Measurements from ENCODE around the gene AP3S2.

Gene AP3S2

GRCh38 chr15:89806559-89807550 lies 86.9 kb downstream of the AP3S2 start:
- DNase-seq (ENCODE audit: low read depth), result no peak
- no peak overlapping the region for H3K4me3 ChIP-seq (replicated peaks; ENCODE audit: low read depth, low read length)
- no peak for TF ChIP-seq CTCF (IDR thresholded peaks at IDR 0.05; ENCODE audit: low read length, missing control alignments)

DNA sequence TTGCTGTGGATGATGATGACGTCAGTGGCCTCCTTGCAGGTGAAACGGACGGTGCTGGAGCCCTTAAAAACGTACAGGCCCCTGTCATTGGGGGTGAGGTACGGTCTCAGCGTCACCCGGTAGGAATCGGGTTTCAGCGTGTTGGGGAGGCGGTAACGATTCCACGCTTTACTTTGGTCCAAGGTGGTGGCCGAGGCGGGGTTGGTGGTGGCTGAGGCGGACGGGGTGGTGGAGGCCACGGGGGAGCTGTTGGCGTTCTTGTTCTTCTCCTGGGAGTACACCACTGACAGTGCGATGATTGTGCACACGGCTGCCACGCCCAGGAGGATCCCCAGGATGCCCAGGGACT lies 87.6 kb downstream of the AP3S2 start:
- no peak overlapping the region for H3K4me3 ChIP-seq (replicated peaks; ENCODE audit: low read depth, low read length)
- no peak for TF ChIP-seq CTCF (IDR thresholded peaks at IDR 0.05; ENCODE audit: low read length, missing control alignments)
- no peak for DNase-seq (ENCODE audit: low read depth)

DNA sequence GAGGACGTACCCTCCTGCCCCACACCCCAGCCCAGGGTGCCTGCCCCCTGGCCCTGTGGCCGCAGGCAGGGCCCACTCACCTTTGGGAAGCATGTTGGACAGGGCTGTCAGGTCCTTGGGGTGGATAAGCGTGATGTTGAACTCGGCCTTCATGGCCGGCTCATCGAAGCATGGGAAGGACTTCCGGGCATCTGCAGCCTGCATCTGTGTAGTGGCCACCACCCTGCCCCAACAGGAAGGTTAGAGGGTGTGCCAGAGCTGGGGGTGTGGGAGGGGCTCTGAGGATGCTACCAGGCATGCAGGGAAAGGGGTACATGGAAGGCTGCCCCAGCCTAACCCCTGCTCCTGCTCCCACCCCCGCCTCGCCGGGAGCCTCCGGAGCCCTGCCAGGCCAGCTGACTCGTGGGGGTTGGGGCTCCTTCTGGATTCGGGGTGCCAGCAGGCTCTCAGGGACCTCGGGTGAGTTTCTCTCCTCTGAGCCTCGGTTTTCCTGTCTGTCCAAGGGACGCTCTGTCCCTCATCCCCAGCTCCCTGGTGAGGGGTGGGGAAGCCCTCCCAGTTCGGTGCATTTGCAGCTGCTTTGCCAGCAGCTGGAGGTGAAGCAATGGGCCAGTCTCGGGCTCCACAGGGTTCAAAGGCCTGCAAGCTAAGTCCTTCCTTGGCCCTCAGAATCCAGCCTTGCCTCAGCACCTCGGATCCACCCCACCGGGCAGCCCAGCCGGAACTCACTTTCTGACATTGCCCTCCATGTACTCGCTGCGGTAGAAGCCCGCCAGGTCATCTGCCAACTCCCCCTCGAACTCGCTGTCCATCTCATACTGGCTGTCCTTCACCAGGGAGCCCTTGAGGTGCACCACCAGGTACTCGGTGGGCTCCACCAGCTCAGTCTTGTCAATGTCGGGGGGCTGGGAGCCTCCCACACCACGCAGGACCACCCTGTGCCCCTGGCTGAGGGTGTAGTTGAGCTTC lies 88.3 kb downstream of the AP3S2 start:
- no peak for DNase-seq (ENCODE audit: low read depth)
- no peak overlapping the region for H3K4me3 ChIP-seq (replicated peaks; ENCODE audit: low read depth, low read length)
- no peak for TF ChIP-seq CTCF (IDR thresholded peaks at IDR 0.05; ENCODE audit: low read length, missing control alignments)

DNA sequence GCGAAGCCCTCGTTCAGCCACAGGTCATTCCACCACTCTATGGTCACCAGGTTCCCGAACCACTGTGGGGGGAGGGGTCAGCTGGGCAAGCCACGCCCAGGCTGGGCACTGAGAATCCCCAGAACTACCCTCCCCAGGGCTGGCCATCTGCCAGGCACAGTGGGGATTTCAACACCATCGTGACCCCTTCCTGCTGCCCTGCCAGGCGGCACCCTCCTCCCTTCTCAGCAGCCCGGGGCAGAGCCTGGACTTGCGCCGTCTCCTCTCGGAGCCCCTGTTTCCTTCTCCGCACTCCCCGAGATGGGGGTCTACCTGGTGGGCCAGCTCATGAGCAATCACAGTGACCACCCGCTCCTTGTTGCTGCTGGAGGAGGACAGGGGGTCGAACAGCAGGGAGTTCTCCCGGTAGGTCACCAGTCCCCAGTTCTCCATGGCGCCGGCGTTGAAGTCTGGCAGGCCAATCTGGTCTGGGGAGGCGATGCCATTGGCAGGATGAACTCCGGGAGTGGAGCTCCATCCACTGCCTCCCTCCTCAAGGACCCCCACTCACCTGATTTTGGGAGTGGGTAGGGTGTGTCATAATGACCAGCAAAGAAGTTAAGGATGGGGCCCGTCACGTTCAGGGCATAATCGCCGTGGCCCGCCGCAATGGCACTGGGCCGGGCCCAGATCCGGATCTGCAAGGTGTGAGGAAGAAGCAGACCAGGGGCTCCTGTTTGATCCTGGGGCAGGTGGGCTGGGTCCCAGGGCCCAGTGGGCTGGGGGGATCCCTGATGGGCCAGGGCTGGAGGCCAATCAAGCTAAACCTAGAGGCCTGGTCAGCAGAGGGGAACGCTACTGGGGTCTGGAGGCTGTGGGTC lies 89.6 kb downstream of the AP3S2 start:
- H3K4me3 ChIP-seq (replicated peaks; ENCODE audit: low read depth, low read length), result no peak overlapping the region
- TF ChIP-seq CTCF (IDR thresholded peaks at IDR 0.05; ENCODE audit: low read length, missing control alignments), result no peak
- DNase-seq (ENCODE audit: low read depth), result no peak

- H3K4me3 ChIP-seq (replicated peaks; ENCODE audit: low read depth, low read length), result no peak overlapping the region
- TF ChIP-seq CTCF (IDR thresholded peaks at IDR 0.05; ENCODE audit: low read length, missing control alignments), result no peak
- no peak for DNase-seq (ENCODE audit: low read depth)
These were observed 90.6 kb downstream of the AP3S2 start for GRCh38 chr15:89802986-89803824.

All from fibroblast of pulmonary artery (primary cell).